GM12874 (cell line): ENCODE results near the gene SAPCD2.

Experiments
- CTCF ChIP-seq: IDR thresholded peaks from 2 replicates; pipeline ENCODE4 v1.5.1; 2011; ENCODE audit warnings: low read depth, mild to moderate bottlenecking, control low read depth, low read length, moderate library complexity; ENCODE audit not compliant: insufficient read depth

SAPCD2 gene

GRCh38 chr9:137049544-137050449, 20.6 kb downstream of the SAPCD2 start:
- peak; percentile 70 for TF ChIP-seq CTCF

- no peak for TF ChIP-seq CTCF
These were observed 21.5 kb downstream of the SAPCD2 start for GRCh38 chr9:137048655-137049543.

- TF ChIP-seq CTCF: peak; percentile 93
These were observed 24.1 kb downstream of the SAPCD2 start, which contains the start of gene NPDC1 for GRCh38 chr9:137046088-137046787. Gene NPDC1, minus strand, starts transcription at chr9:137046177. Its CDS starts 188 bp downstream, at chr9:137045989.

- no peak for TF ChIP-seq CTCF
These were observed 24.9 kb downstream of the SAPCD2 start for GRCh38 chr9:137045294-137046087.

- TF ChIP-seq CTCF: no peak
These were observed 25.7 kb downstream of the SAPCD2 start for GRCh38 chr9:137044502-137045177.

GRCh38 chr9:137044037-137044436, 26.3 kb downstream of the SAPCD2 start:
- TF ChIP-seq CTCF: no peak
